Cardiac muscle cell (in vitro differentiated cells and primary cell): ENCODE measurements around the gene RALY. TPM values are rescaled to one million over a fixed set of nuclear protein-coding genes. Genes with fewer than 3 reads are reported as not detected.

ENCODE experiments used
- DNase-seq, 2 donors: peaks; one replicate each; pipeline versions ENCODE4 v3.0.0 to v3.0.0-alpha.2; 2010 to 2017; ENCODE audit warnings: low read depth in 1 of 2, low spot score in 1 of 2
- H3K27ac ChIP-seq: fragments of 200-600 bp; sonication (generic); 2 replicates; pipeline ENCODE4 v1.5.1; 2016
- H3K27me3 ChIP-seq: fragments of 200-600 bp; sonication (generic); 2 replicates; pipeline ENCODE4 v1.6.0; 2016; ENCODE audit warnings: control low read depth
- H3K36me3 ChIP-seq: fragments of 200-600 bp; sonication (generic); 2 replicates; pipeline ENCODE4 v1.5.1; 2016; ENCODE audit warnings: control low read depth
- H3K4me1 ChIP-seq: fragments of 200-600 bp; sonication (generic); 2 replicates; pipeline ENCODE4 v1.8.1; 2017; ENCODE audit warnings: low read depth, mild to moderate bottlenecking, mixed run types
- H3K4me3 ChIP-seq: fragments of 200-600 bp; sonication (generic); 2 replicates; pipeline ENCODE4 v1.5.1; 2016; ENCODE audit warnings: mild to moderate bottlenecking
- H3K9me3 ChIP-seq: fragments of 200-600 bp; sonication (generic); 2 replicates; pipeline ENCODE4 v1.5.1; 2017; ENCODE audit warnings: low read depth, mild to moderate bottlenecking, control low read depth
- CTCF ChIP-seq: IDR thresholded peaks from 2 replicates; pipeline ENCODE4 v1.5.1; 2012; ENCODE audit warnings: low read depth, mild to moderate bottlenecking, low read length
- polyA plus RNA-seq: library from polyadenylated mRNA; unstranded; fragments of >200 nt; fragmentation: Nextera tagmentation; extraction: Ambion mirVana; gene quantifications from 2 replicates; pipeline ENCODE4 v1.2.1, GENCODE V29; 2016
- total RNA-seq: library from RNA; depleted of rRNA; stranded (reverse); fragments of >200 nt; gene quantifications from 2 replicates; pipeline ENCODE4 v1.2.3, GENCODE V29; 2016

Gene RALY
- total and polyA plus RNA-seq, 2 experiments from 2014 or later = 241 to 308 TPM

DNA sequence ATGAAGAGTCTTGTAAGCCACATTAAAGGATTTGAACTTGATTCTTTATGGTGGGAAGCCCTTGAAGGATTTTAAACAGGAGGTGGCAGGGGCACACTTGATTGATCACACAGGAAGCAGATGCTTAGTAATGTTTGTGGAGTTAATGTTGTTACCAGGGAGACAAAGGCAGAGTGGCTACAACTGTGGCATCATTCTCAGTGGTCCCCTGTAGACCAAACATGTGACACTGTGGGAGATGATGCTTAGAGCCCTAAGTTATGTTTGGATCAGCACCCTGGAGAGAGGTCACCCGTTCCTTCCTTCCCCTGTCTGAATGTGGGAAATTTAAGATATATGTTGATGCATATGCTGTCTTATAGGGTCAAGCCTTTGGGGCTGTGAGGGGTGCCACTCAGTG, 65.1 kb downstream of the RALY start:
- Histone ChIP-seq H3K27me3 (no peaks in the 10 kb centered on the region), H3K4me3 (no peak overlapping the region), H3K4me1 (peaks cover 9% of the 10 kb centered on the region), H3K27ac (no peak overlapping the region), H3K9me3 (no peaks in the 10 kb centered on the region), H3K36me3 (no peaks in the 10 kb centered on the region)
- DNase-seq = peak; percentile 17 to 46
- no peak for TF ChIP-seq CTCF

DNA sequence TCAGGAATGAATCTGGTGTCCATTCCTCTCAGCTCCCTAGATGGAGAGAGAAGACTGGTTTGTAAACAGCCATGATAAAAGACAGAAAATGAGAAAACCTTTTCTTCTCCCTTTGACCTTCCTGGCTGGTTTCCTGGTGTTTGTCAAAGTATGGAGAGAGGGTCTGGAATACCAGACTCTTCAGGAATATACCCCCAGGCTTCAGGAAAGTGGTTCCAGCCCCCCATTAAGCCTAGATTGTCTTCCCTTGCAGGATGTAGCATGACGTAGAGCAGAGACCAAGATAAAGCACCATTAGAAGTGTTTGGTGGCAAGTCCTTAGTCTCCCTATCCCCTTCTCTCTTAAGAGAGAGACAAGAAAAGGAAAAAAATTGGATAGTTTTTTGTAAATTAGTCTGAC, 67.3 kb downstream of the RALY start:
- no peak overlapping the region for H3K27ac ChIP-seq
- H3K4me3 ChIP-seq = no peak overlapping the region
- DNase-seq = no peak
- no peaks in the 10 kb centered on the region for H3K36me3 ChIP-seq
- H3K9me3 ChIP-seq = no peaks in the 10 kb centered on the region
- H3K4me1 ChIP-seq = peaks cover 17% of the 10 kb centered on the region
- no peak for TF ChIP-seq CTCF
- no peaks in the 10 kb centered on the region for H3K27me3 ChIP-seq

- Histone ChIP-seq H3K4me3 (no peak overlapping the region), H3K27ac (no peak overlapping the region), H3K27me3 (no peaks in the 10 kb centered on the region), H3K9me3 (no peaks in the 10 kb centered on the region), H3K4me1 (peaks cover 17% of the 10 kb centered on the region), H3K36me3 (no peaks in the 10 kb centered on the region)
- TF ChIP-seq CTCF = no peak
- no peak for DNase-seq
Measured at GRCh38 chr20:34061695-34062094, 68.0 kb downstream of the RALY start.

GRCh38 chr20:34062570-34063482, 69.1 kb downstream of the RALY start:
- no peak for DNase-seq
- no peak overlapping the region for H3K27ac ChIP-seq
- no peaks in the 10 kb centered on the region for H3K9me3 ChIP-seq
- no peak for TF ChIP-seq CTCF
- peaks cover 17% of the 10 kb centered on the region for H3K4me1 ChIP-seq
- H3K27me3 ChIP-seq = no peaks in the 10 kb centered on the region
- no peaks in the 10 kb centered on the region for H3K36me3 ChIP-seq
- no peak overlapping the region for H3K4me3 ChIP-seq

- DNase-seq = no peak
- Histone ChIP-seq H3K4me3 (no peak overlapping the region), H3K27ac (no peak overlapping the region), H3K9me3 (no peaks in the 10 kb centered on the region), H3K27me3 (no peaks in the 10 kb centered on the region), H3K36me3 (no peaks in the 10 kb centered on the region), H3K4me1 (peaks cover 20% of the 10 kb centered on the region)
- TF ChIP-seq CTCF = no peak
Measured at GRCh38 chr20:34064286-34064685, 70.6 kb downstream of the RALY start.
